Astrocyte (in vitro differentiated cells and primary cell): ENCODE measurements around the gene PDK3. TPM values are rescaled to one million over a fixed set of nuclear protein-coding genes. Genes with fewer than 3 reads are reported as not detected.
A peak's percentile ranks its signal among the peaks of the same experiment; 100 is the strongest.

Experiments
- DNase-seq: peaks from one replicate; pipeline ENCODE4 v3.0.0-alpha.2; 2010; ENCODE audit warnings: low read depth
- FAIRE-seq: peaks from 2 replicates; lab custom pipeline; 2011; peaks lifted over from hg19 to GRCh38; lab: Jason Lieb, UNC
- H2AFZ ChIP-seq: 2 replicates; pipeline ENCODE4 v1.6.0; 2012; ENCODE audit warnings: low read depth, low read length, inconsistent platforms
- H3K27ac ChIP-seq: 2 replicates; pipeline ENCODE4 v1.5.1; 2011; ENCODE audit warnings: low read depth, low read length, inconsistent platforms
- H3K27me3 ChIP-seq: 2 replicates; pipeline ENCODE4 v1.6.0; 2011; ENCODE audit warnings: low read length, inconsistent platforms; ENCODE audit not compliant: insufficient read depth
- H3K36me3 ChIP-seq: 2 replicates; pipeline ENCODE4 v1.5.1; 2011; ENCODE audit warnings: low read length, inconsistent platforms; ENCODE audit not compliant: insufficient read depth
- H3K4me1 ChIP-seq: 2 replicates; pipeline ENCODE4 v1.5.1; 2011; ENCODE audit warnings: low read length, inconsistent platforms; ENCODE audit not compliant: insufficient read depth
- H3K4me2 ChIP-seq: 2 replicates; pipeline ENCODE4 v1.6.0; 2012; ENCODE audit warnings: low read length, inconsistent platforms
- H3K4me3 ChIP-seq: 2 replicates; pipeline ENCODE4 v1.5.1; 2011; ENCODE audit warnings: low read depth, mild to moderate bottlenecking, low read length, inconsistent platforms; ENCODE audit not compliant: insufficient read depth
- H3K79me2 ChIP-seq: 2 replicates; pipeline ENCODE4 v1.6.0; 2012; ENCODE audit warnings: mild to moderate bottlenecking, low read length, inconsistent platforms; ENCODE audit not compliant: insufficient read depth
- H3K9ac ChIP-seq: 2 replicates; pipeline ENCODE4 v1.6.0; 2012; ENCODE audit warnings: mild to moderate bottlenecking, low read length, inconsistent platforms
- H3K9me3 ChIP-seq: 2 replicates; pipeline ENCODE4 v1.5.1; 2012; ENCODE audit warnings: low read depth, mild to moderate bottlenecking, low read length, inconsistent platforms; ENCODE audit not compliant: insufficient read depth
- H4K20me1 ChIP-seq: 2 replicates; pipeline ENCODE4 v1.6.0; 2012; ENCODE audit warnings: low read length, inconsistent platforms; ENCODE audit not compliant: insufficient read depth
- H3K27ac Mint-ChIP-seq: one replicate; pipeline ENCODE4 v1.8.0; 2021; ENCODE audit warnings: mild to moderate bottlenecking, mixed read lengths; ENCODE audit not compliant: unreplicated experiment
- H3K27me3 Mint-ChIP-seq: one replicate; pipeline ENCODE4 v1.8.0; 2021; ENCODE audit warnings: low read depth, mixed read lengths; ENCODE audit not compliant: unreplicated experiment
- H3K36me3 Mint-ChIP-seq: one replicate; pipeline ENCODE4 v1.8.0; 2021; ENCODE audit warnings: low read depth, mixed read lengths; ENCODE audit not compliant: unreplicated experiment
- H3K4me1 Mint-ChIP-seq: one replicate; pipeline ENCODE4 v1.8.0; 2021; ENCODE audit warnings: low read depth, mixed read lengths; ENCODE audit not compliant: unreplicated experiment
- H3K4me3 Mint-ChIP-seq: one replicate; pipeline ENCODE4 v1.8.0; 2021; ENCODE audit warnings: mild to moderate bottlenecking, moderate library complexity, mixed read lengths; ENCODE audit not compliant: unreplicated experiment
- H3K9me3 Mint-ChIP-seq: one replicate; pipeline ENCODE4 v1.8.0; 2021; ENCODE audit warnings: mild to moderate bottlenecking, mixed read lengths; ENCODE audit not compliant: unreplicated experiment
- CTCF ChIP-seq: IDR thresholded peaks from 2 replicates; pipeline ENCODE4 v1.5.1; 2011; ENCODE audit warnings: low read depth, mild to moderate bottlenecking, inconsistent platforms, low read length, moderate library complexity; ENCODE audit not compliant: insufficient read depth
- EZH2 ChIP-seq: IDR thresholded peaks from 2 replicates; pipeline ENCODE4 v1.6.1; 2012; ENCODE audit warnings: mild to moderate bottlenecking, low read length, inconsistent platforms; ENCODE audit not compliant: insufficient read depth
- total RNA-seq: library from RNA; stranded (reverse); gene quantifications from 2 replicates; pipeline ENCODE4 v1.2.1, GENCODE V29; 2021

PDK3 gene
- total RNA-seq, 1 donor from 2014 or later, result 4.6 TPM

GRCh38 chrX:24435060-24435459 is 30.0 kb upstream of the PDK3 start:
- Mint-ChIP-seq H3K27me3 (peaks cover 8% of the 10 kb centered on the region), H3K4me3 (no peak overlapping the region), H3K36me3 (no peaks in the 10 kb centered on the region), H3K27ac (no peak overlapping the region), H3K4me1 (no peaks in the 10 kb centered on the region), H3K9me3 (no peaks in the 10 kb centered on the region)
- Histone ChIP-seq H3K4me3 (no peak overlapping the region), H3K36me3 (no peaks in the 10 kb centered on the region), H2AFZ (no peak overlapping the region), H3K4me2 (no peak overlapping the region), H3K27ac (no peak overlapping the region), H4K20me1 (no peaks in the 10 kb centered on the region), H3K9me3 (no peaks in the 10 kb centered on the region), H3K27me3 (no peaks in the 10 kb centered on the region), H3K79me2 (no peaks in the 10 kb centered on the region), H3K4me1 (no peaks in the 10 kb centered on the region), H3K9ac (no peak overlapping the region)
- TF ChIP-seq EZH2 (no peak), CTCF (no peak)
- FAIRE-seq (peak; percentile 92), DNase-seq (no peak)

- no peak overlapping the region for H3K4me3 ChIP-seq
- Mint-ChIP-seq H3K27me3 (no peaks in the 10 kb centered on the region), H3K36me3 (no peaks in the 10 kb centered on the region), H3K4me1 (peaks cover 1% of the 10 kb centered on the region), H3K9me3 (no peaks in the 10 kb centered on the region), H3K27ac (no peak overlapping the region), H3K4me3 (no peak overlapping the region)
- no peaks in the 10 kb centered on the region for H3K27me3 ChIP-seq
- no peak overlapping the region for H2AFZ ChIP-seq
- H3K36me3 ChIP-seq, result no peaks in the 10 kb centered on the region
- H3K4me1 ChIP-seq, result peaks cover 5% of the 10 kb centered on the region
- H3K79me2 ChIP-seq, result no peaks in the 10 kb centered on the region
- TF ChIP-seq CTCF, result no peak
- no peak for TF ChIP-seq EZH2
- H3K4me2 ChIP-seq, result no peak overlapping the region
- DNase-seq, result no peak
- no peaks in the 10 kb centered on the region for H4K20me1 ChIP-seq
- no peak for FAIRE-seq
- H3K9me3 ChIP-seq, result no peaks in the 10 kb centered on the region
- no peak overlapping the region for H3K27ac ChIP-seq
- no peak overlapping the region for H3K9ac ChIP-seq
Measured at GRCh38 chrX:24443918-24444317, 21.2 kb upstream of the PDK3 start.

GRCh38 chrX:24444645-24445044 is 20.4 kb upstream of the PDK3 start:
- FAIRE-seq (no peak), DNase-seq (no peak)
- no peaks in the 10 kb centered on the region for H3K79me2 ChIP-seq
- Mint-ChIP-seq H3K27ac (no peak overlapping the region), H3K36me3 (no peaks in the 10 kb centered on the region), H3K4me1 (peaks cover 1% of the 10 kb centered on the region), H3K9me3 (no peaks in the 10 kb centered on the region), H3K27me3 (no peaks in the 10 kb centered on the region), H3K4me3 (no peak overlapping the region)
- H3K27ac ChIP-seq, result no peak overlapping the region
- no peaks in the 10 kb centered on the region for H3K9me3 ChIP-seq
- H3K4me3 ChIP-seq, result no peak overlapping the region
- H3K9ac ChIP-seq, result no peak overlapping the region
- no peak overlapping the region for H3K4me2 ChIP-seq
- H3K36me3 ChIP-seq, result no peaks in the 10 kb centered on the region
- no peaks in the 10 kb centered on the region for H3K27me3 ChIP-seq
- no peaks in the 10 kb centered on the region for H4K20me1 ChIP-seq
- TF ChIP-seq CTCF, result no peak
- TF ChIP-seq EZH2, result no peak
- H2AFZ ChIP-seq, result no peak overlapping the region
- peaks cover 5% of the 10 kb centered on the region for H3K4me1 ChIP-seq
